Measurements from ENCODE around the gene VGF.

The VGF gene

DNA sequence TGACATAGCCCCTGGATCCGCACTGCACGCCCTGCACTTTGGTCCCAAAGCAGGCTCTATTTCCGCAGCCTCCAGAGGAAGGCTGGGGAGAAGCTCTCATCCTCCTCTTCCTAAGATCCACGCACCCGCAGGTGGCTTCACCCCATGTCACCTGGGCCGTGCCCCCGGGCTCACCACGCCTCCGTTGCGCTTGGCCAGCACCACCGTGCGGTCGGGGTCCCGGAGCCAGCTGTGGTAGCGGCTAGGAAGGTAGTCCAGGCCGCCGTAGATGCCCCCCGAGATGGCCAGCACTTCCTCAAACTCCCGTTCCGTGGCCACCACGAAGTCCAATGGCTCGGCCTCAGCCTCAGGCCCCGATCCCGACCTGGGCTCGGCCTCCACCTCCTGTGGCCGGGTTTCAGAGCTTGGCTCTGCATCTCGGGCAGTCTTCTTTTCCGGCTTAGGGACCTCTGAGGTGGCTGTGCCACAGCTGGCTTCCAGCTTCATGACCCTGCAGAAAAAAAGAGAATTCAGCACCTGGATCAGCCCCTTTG lies 9.0 kb upstream of the VGF start:
- H3K27me3 ChIP-seq (ENCODE audit: insufficient read depth, low read length, poor library complexity), result peaks cover 4% of the 10 kb centered on the region
- H3K4me1 ChIP-seq (ENCODE audit: insufficient read depth, low read length), result peaks cover 36% of the 10 kb centered on the region
- no peak overlapping the region for H3K4me3 ChIP-seq (ENCODE audit: low read depth in 1 of 2, low read length in 2 of 2)
- H3K9me3 ChIP-seq (ENCODE audit: insufficient read depth, low read length, severe bottlenecking), result no peaks in the 10 kb centered on the region
- H3K27ac ChIP-seq (ENCODE audit: low read length), result no peak overlapping the region
- peaks cover 27% of the 10 kb centered on the region for H4K20me1 ChIP-seq (ENCODE audit: insufficient read depth, low read length)
- no peak overlapping the region for H2AFZ ChIP-seq (ENCODE audit: low read depth, low read length)
- no peaks in the 10 kb centered on the region for H3K36me3 ChIP-seq (ENCODE audit: insufficient read depth, low read length)
- DNase-seq (no peak), ATAC-seq (ENCODE audit: insufficient read depth, low read depth) (no peak)
- TF ChIP-seq, protein P1, sequence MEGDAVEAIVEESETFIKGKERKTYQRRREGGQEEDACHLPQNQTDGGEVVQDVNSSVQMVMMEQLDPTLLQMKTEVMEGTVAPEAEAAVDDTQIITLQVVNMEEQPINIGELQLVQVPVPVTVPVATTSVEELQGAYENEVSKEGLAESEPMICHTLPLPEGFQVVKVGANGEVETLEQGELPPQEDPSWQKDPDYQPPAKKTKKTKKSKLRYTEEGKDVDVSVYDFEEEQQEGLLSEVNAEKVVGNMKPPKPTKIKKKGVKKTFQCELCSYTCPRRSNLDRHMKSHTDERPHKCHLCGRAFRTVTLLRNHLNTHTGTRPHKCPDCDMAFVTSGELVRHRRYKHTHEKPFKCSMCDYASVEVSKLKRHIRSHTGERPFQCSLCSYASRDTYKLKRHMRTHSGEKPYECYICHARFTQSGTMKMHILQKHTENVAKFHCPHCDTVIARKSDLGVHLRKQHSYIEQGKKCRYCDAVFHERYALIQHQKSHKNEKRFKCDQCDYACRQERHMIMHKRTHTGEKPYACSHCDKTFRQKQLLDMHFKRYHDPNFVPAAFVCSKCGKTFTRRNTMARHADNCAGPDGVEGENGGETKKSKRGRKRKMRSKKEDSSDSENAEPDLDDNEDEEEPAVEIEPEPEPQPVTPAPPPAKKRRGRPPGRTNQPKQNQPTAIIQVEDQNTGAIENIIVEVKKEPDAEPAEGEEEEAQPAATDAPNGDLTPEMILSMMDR (IDR thresholded peaks at IDR 0.05; ENCODE audit: borderline replicate concordance, extremely low read depth, low read length, poor library complexity, severe bottlenecking), result no peak
- no peak for TF ChIP-seq EZH2 (IDR thresholded peaks at IDR 0.05; ENCODE audit: borderline replicate concordance, low read depth, low read length, severe bottlenecking)
- H3K4me2 ChIP-seq (ENCODE audit: insufficient read depth, low read length), result no peak overlapping the region
- H3K9ac ChIP-seq (ENCODE audit: low read depth, low read length), result no peak overlapping the region
- H3K79me2 ChIP-seq (ENCODE audit: insufficient read depth, low read length), result no peaks in the 10 kb centered on the region

DNA sequence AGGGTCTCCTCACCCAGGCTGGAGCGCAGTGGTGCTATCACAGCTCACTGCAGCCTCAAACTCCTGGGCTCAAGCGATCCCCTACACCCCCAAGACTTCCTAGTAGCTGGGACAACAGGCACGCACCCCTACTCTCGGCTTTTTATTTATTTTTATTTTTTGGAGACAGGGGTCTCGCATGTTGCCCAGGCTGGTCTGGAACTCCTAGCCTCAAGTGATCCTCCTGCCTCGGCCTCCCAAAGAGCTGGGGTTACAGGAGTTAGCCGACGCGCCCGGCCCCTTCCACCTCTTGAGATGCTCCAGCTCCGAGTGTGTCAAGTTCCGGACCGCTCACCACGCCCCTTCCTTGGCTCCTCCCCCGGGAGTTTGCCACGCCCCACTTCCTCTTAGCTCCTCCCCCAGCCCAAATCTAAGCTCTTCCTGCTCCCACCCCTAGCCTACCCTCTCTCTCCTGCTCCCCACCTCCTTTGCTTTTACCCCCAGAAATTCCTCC lies 8.4 kb upstream of the VGF start:
- Histone ChIP-seq H2AFZ (ENCODE audit: low read depth, low read length) (no peak overlapping the region), H3K4me1 (ENCODE audit: insufficient read depth, low read length) (peaks cover 42% of the 10 kb centered on the region), H3K36me3 (ENCODE audit: insufficient read depth, low read length) (no peaks in the 10 kb centered on the region), H3K4me2 (ENCODE audit: insufficient read depth, low read length) (no peak overlapping the region), H3K27me3 (ENCODE audit: insufficient read depth, low read length, poor library complexity) (peaks cover 8% of the 10 kb centered on the region), H3K9ac (ENCODE audit: low read depth, low read length) (no peak overlapping the region), H4K20me1 (ENCODE audit: insufficient read depth, low read length) (peaks cover 27% of the 10 kb centered on the region), H3K9me3 (ENCODE audit: insufficient read depth, low read length, severe bottlenecking) (no peaks in the 10 kb centered on the region), H3K79me2 (ENCODE audit: insufficient read depth, low read length) (no peaks in the 10 kb centered on the region), H3K27ac (ENCODE audit: low read length) (no peak overlapping the region), H3K4me3 (ENCODE audit: low read depth in 1 of 2, low read length in 2 of 2) (no peak overlapping the region)
- TF ChIP-seq, protein P1 (IDR thresholded peaks at IDR 0.05; ENCODE audit: borderline replicate concordance, extremely low read depth, low read length, poor library complexity, severe bottlenecking), result no peak
- no peak for TF ChIP-seq EZH2 (IDR thresholded peaks at IDR 0.05; ENCODE audit: borderline replicate concordance, low read depth, low read length, severe bottlenecking)
- ATAC-seq (ENCODE audit: insufficient read depth, low read depth) (no peak), DNase-seq (no peak)

DNA sequence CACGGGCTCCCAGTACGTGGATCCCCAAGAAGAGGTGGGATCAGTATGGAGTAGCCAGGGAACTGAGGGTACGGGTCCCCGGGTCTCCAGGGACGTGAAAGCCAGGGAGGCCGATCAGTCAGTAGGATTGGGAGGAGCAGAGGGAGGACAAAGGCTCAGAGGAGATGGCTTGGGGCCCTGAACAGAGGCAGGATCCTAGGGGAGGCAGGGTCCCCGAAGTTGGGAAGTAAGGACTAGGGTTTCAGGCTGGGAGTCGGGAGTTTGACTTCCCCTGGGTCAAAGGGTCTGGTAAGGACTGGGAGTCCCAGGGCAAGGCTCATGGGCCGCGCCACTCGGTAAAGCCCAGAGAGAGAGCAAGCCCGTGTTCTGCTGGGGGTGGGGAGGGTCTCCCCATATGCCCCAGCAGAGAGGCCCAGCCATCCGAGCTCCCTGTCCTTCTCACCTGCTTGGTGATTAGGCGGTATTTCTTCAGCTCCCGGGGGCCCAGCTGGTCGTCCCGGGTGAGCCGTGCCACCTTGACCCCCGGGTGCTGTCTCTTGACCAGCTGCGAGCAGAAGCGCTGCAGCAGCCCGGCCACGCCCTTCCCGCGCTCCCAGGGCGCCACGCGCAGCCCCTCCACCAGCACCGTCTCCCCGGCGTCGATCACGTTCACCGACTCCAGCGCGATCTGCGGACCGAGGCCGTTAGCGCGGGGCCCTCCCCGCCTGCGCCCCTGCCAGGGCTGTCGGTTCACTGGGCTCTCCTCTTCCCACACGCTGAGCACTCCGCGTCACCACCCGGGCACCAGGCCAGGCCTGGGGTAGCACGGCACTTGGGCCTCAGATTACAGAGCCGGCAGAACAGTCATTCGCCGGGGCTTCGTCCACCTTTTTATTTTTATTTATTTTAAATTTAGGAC lies 7.7 kb upstream of the VGF start:
- no peak overlapping the region for H2AFZ ChIP-seq (ENCODE audit: low read depth, low read length)
- ATAC-seq (ENCODE audit: insufficient read depth, low read depth) (no peak), DNase-seq (no peak)
- H3K9me3 ChIP-seq (ENCODE audit: insufficient read depth, low read length, severe bottlenecking), result no peaks in the 10 kb centered on the region
- peaks cover 43% of the 10 kb centered on the region for H3K4me1 ChIP-seq (ENCODE audit: insufficient read depth, low read length)
- no peak overlapping the region for H3K4me3 ChIP-seq (ENCODE audit: low read depth in 1 of 2, low read length in 2 of 2)
- no peak overlapping the region for H3K27ac ChIP-seq (ENCODE audit: low read length)
- H3K27me3 ChIP-seq (ENCODE audit: insufficient read depth, low read length, poor library complexity), result peaks cover 8% of the 10 kb centered on the region
- H3K36me3 ChIP-seq (ENCODE audit: insufficient read depth, low read length), result no peaks in the 10 kb centered on the region
- peaks cover 33% of the 10 kb centered on the region for H4K20me1 ChIP-seq (ENCODE audit: insufficient read depth, low read length)
- no peak overlapping the region for H3K4me2 ChIP-seq (ENCODE audit: insufficient read depth, low read length)
- TF ChIP-seq, protein P1 (IDR thresholded peaks at IDR 0.05; ENCODE audit: borderline replicate concordance, extremely low read depth, low read length, poor library complexity, severe bottlenecking), result no peak
- no peak overlapping the region for H3K9ac ChIP-seq (ENCODE audit: low read depth, low read length)
- H3K79me2 ChIP-seq (ENCODE audit: insufficient read depth, low read length), result no peaks in the 10 kb centered on the region

Data from DND-41 (cell line).